WTC11 (cell line): ENCODE measurements around the gene C14orf93. TPM values are rescaled to one million over a fixed set of nuclear protein-coding genes. Genes with fewer than 3 reads are reported as not detected.
A peak's percentile ranks its signal among the peaks of the same experiment; 100 is the strongest.

Experiments used
- ATAC-seq: fragments of 200-7000 bp; cut with Tn5 transposase; 2 replicates; pipeline ENCODE4 v1.10.0; 2021; ENCODE audit warnings: mild to moderate bottlenecking, moderate library complexity
- CTCF ChIA-PET: fragments of 300-600 bp; sonication (Branson Sonifier 250); formaldehyde crosslinking; loops from one replicate; lab custom pipeline; 2021; ENCODE audit warnings: antibody characterized with exemption; lab: Charles Lee
- POLR2A ChIA-PET: fragments of 350-600 bp; sonication (Branson Sonifier 250); formaldehyde crosslinking; loops from one replicate; lab custom pipeline; 2021; ENCODE audit warnings: antibody characterized with exemption; lab: Charles Lee
- DNase-seq: peaks from one replicate; pipeline ENCODE4 v3.0.0; 2021; ENCODE audit warnings: low spot score
- H3K27ac Mint-ChIP-seq: 2 replicates; pipeline ENCODE4 v1.8.0; 2021; ENCODE audit warnings: mixed read lengths
- H3K27me3 Mint-ChIP-seq: 2 replicates; pipeline ENCODE4 v1.8.0; 2021; ENCODE audit warnings: low read depth, mild to moderate bottlenecking, moderate library complexity, mixed read lengths
- H3K36me3 Mint-ChIP-seq: 2 replicates; pipeline ENCODE4 v1.8.0; 2021; ENCODE audit warnings: mixed read lengths
- H3K4me1 Mint-ChIP-seq: 2 replicates; pipeline ENCODE4 v1.8.0; 2022; ENCODE audit warnings: mixed read lengths
- H3K4me3 Mint-ChIP-seq: 2 replicates; pipeline ENCODE4 v1.8.0; 2021; ENCODE audit warnings: mild to moderate bottlenecking, moderate library complexity, mixed read lengths
- H3K9me3 Mint-ChIP-seq: 2 replicates; pipeline ENCODE4 v1.8.0; 2021; ENCODE audit warnings: mixed read lengths
- ATF1 ChIP-seq: sonication (generic); formaldehyde crosslinking; IDR thresholded peaks from 2 replicates; pipeline ENCODE4 v1.8.1; 2023; ENCODE audit warnings: mild to moderate bottlenecking, moderate library complexity, missing genetic modification reagents
- CBFB ChIP-seq: sonication (generic); formaldehyde crosslinking; IDR thresholded peaks from 2 replicates; pipeline ENCODE4 v1.8.1; 2022; ENCODE audit warnings: mild to moderate bottlenecking, low read depth, missing genetic modification reagents
- CREB1 ChIP-seq: sonication (generic); formaldehyde crosslinking; IDR thresholded peaks from 2 replicates; pipeline ENCODE4 v1.8.0; 2023; ENCODE audit warnings: mild to moderate bottlenecking, missing genetic modification reagents
- ELF4 ChIP-seq: sonication (generic); formaldehyde crosslinking; IDR thresholded peaks from 2 replicates; pipeline ENCODE4 v1.8.1; 2022; ENCODE audit warnings: low read depth, mild to moderate bottlenecking, moderate library complexity, missing genetic modification reagents
- FOXJ3 ChIP-seq: sonication (generic); formaldehyde crosslinking; IDR thresholded peaks from 2 replicates; pipeline ENCODE4 v1.9.0; 2021; ENCODE audit warnings: missing genetic modification reagents, mild to moderate bottlenecking, borderline replicate concordance
- FOXP1 ChIP-seq: sonication (generic); formaldehyde crosslinking; IDR thresholded peaks from 2 replicates; pipeline ENCODE4 v1.8.0; 2022; ENCODE audit warnings: missing genetic modification reagents, mild to moderate bottlenecking, moderate library complexity, borderline replicate concordance
- GABPB1 ChIP-seq: sonication (generic); formaldehyde crosslinking; IDR thresholded peaks from 2 replicates; pipeline ENCODE4 v1.8.1; 2023; ENCODE audit warnings: mild to moderate bottlenecking, missing genetic modification reagents
- GTF2I ChIP-seq: fragments of 250-450 bp; sonication (Bioruptor Pico); conservative IDR thresholded peaks from 2 replicates; pipeline ENCODE4 v1.4.0; 2021; ENCODE audit warnings: mild to moderate bottlenecking
- MYBL2 ChIP-seq: sonication (generic); formaldehyde crosslinking; IDR thresholded peaks from 2 replicates; pipeline ENCODE4 v1.8.1; 2023; ENCODE audit warnings: mild to moderate bottlenecking, moderate library complexity, missing genetic modification reagents
- NR3C1 ChIP-seq: sonication (generic); formaldehyde crosslinking; conservative IDR thresholded peaks from 2 replicates; pipeline ENCODE4 v1.8.1; 2023; ENCODE audit warnings: low read depth, mild to moderate bottlenecking, missing genetic modification reagents
- RELA ChIP-seq: sonication (generic); formaldehyde crosslinking; IDR thresholded peaks from 2 replicates; pipeline ENCODE4 v1.8.1; 2022; ENCODE audit warnings: missing genetic modification reagents, mild to moderate bottlenecking, borderline replicate concordance
- SMAD3 ChIP-seq: sonication (generic); formaldehyde crosslinking; IDR thresholded peaks from 2 replicates; pipeline ENCODE4 v1.8.0; 2022; ENCODE audit warnings: missing genetic modification reagents, mild to moderate bottlenecking, borderline replicate concordance
- SMAD4 ChIP-seq: sonication (generic); formaldehyde crosslinking; IDR thresholded peaks from 2 replicates; pipeline ENCODE4 v1.8.0; 2022; ENCODE audit warnings: mild to moderate bottlenecking, missing genetic modification reagents
- TCF7 ChIP-seq: sonication (generic); formaldehyde crosslinking; IDR thresholded peaks from 2 replicates; pipeline ENCODE4 v1.8.0; 2022; ENCODE audit warnings: mild to moderate bottlenecking, low read depth, missing genetic modification reagents, moderate library complexity
- TEAD1 ChIP-seq: sonication (generic); formaldehyde crosslinking; IDR thresholded peaks from 2 replicates; pipeline ENCODE4 v1.8.0; 2022; ENCODE audit warnings: mild to moderate bottlenecking, missing genetic modification reagents
- ZNF138 ChIP-seq: sonication (generic); formaldehyde crosslinking; conservative IDR thresholded peaks from 2 replicates; pipeline ENCODE4 v1.8.1; 2022; ENCODE audit warnings: mild to moderate bottlenecking, moderate library complexity, missing genetic modification reagents
- ZNF232 ChIP-seq: sonication (generic); formaldehyde crosslinking; IDR thresholded peaks from 2 replicates; pipeline ENCODE4 v1.8.0; 2022; ENCODE audit warnings: mild to moderate bottlenecking, missing genetic modification reagents
- total RNA-seq: library from RNA; stranded (reverse); gene quantifications from 3 replicates; pipeline ENCODE4 v1.2.3, GENCODE V29; 2021
- TF ChIP-seq, protein P1 (sequence below): sonication (generic); formaldehyde crosslinking; IDR thresholded peaks from 2 replicates; pipeline ENCODE4 v1.8.0; 2023; ENCODE audit warnings: missing genetic modification reagents
- TF ChIP-seq, protein P2 (sequence below): sonication (generic); formaldehyde crosslinking; IDR thresholded peaks from 2 replicates; pipeline ENCODE4 v1.8.1; 2022; ENCODE audit warnings: low read depth, missing genetic modification reagents, borderline replicate concordance
- TF ChIP-seq, protein P3 (sequence below): sonication (generic); formaldehyde crosslinking; IDR thresholded peaks from 2 replicates; pipeline ENCODE4 v1.8.1; 2023; ENCODE audit warnings: mild to moderate bottlenecking, missing genetic modification reagents, borderline replicate concordance
- TF ChIP-seq, protein P4 (sequence below): sonication (generic); formaldehyde crosslinking; IDR thresholded peaks from 2 replicates; pipeline ENCODE4 v1.8.1; 2023; ENCODE audit warnings: mild to moderate bottlenecking, missing genetic modification reagents
- TF ChIP-seq, protein P5 (sequence below): sonication (generic); formaldehyde crosslinking; IDR thresholded peaks from 2 replicates; pipeline ENCODE4 v1.8.0; 2022; ENCODE audit warnings: mild to moderate bottlenecking, missing genetic modification reagents
- TF ChIP-seq, protein P6 (sequence below): sonication (generic); formaldehyde crosslinking; IDR thresholded peaks from 2 replicates; pipeline ENCODE4 v1.8.0; 2022; ENCODE audit warnings: mild to moderate bottlenecking, missing genetic modification reagents

Gene C14orf93
- total RNA-seq, 1 experiment from 2014 or later, result 8.1 TPM

DNA sequence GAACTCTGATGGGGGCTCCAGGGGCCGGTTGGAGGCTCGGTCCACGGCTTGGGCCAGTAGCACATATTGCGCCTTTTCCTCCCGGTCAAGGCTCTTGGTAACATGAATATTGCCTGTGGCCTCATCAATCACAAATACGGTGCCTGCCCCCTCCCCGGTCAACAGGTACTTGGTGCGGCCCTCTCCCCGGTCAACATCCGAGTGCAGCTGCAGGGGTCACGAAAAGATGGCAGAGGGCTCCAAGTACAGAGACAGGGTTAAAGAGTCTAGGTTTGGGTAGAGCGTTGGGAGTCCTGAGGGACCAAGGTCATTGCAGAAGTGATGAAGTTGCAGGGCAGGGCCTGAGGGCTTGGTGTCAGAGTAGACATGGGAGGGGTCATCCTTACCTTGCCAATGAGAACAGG, 45.2 kb upstream of the C14orf93 start (continued):
- TF ChIP-seq, protein P1, sequence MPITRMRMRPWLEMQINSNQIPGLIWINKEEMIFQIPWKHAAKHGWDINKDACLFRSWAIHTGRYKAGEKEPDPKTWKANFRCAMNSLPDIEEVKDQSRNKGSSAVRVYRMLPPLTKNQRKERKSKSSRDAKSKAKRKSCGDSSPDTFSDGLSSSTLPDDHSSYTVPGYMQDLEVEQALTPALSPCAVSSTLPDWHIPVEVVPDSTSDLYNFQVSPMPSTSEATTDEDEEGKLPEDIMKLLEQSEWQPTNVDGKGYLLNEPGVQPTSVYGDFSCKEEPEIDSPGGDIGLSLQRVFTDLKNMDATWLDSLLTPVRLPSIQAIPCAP (CRISPR knock-in tag), result no peak
- TF ChIP-seq NR3C1 (CRISPR knock-in tag) (no peak), FOXP1 (no peak), ZNF232 (CRISPR knock-in tag) (no peak), FOXJ3 (CRISPR knock-in tag) (no peak), ZNF138 (CRISPR knock-in tag) (no peak), ELF4 (CRISPR knock-in tag) (no peak), GABPB1 (CRISPR knock-in tag) (no peak), TCF7 (CRISPR knock-in tag) (no peak), CBFB (CRISPR knock-in tag) (no peak)
- TF ChIP-seq, protein P2, sequence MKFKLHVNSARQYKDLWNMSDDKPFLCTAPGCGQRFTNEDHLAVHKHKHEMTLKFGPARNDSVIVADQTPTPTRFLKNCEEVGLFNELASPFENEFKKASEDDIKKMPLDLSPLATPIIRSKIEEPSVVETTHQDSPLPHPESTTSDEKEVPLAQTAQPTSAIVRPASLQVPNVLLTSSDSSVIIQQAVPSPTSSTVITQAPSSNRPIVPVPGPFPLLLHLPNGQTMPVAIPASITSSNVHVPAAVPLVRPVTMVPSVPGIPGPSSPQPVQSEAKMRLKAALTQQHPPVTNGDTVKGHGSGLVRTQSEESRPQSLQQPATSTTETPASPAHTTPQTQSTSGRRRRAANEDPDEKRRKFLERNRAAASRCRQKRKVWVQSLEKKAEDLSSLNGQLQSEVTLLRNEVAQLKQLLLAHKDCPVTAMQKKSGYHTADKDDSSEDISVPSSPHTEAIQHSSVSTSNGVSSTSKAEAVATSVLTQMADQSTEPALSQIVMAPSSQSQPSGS, result no peak
- TF ChIP-seq, protein P3, sequence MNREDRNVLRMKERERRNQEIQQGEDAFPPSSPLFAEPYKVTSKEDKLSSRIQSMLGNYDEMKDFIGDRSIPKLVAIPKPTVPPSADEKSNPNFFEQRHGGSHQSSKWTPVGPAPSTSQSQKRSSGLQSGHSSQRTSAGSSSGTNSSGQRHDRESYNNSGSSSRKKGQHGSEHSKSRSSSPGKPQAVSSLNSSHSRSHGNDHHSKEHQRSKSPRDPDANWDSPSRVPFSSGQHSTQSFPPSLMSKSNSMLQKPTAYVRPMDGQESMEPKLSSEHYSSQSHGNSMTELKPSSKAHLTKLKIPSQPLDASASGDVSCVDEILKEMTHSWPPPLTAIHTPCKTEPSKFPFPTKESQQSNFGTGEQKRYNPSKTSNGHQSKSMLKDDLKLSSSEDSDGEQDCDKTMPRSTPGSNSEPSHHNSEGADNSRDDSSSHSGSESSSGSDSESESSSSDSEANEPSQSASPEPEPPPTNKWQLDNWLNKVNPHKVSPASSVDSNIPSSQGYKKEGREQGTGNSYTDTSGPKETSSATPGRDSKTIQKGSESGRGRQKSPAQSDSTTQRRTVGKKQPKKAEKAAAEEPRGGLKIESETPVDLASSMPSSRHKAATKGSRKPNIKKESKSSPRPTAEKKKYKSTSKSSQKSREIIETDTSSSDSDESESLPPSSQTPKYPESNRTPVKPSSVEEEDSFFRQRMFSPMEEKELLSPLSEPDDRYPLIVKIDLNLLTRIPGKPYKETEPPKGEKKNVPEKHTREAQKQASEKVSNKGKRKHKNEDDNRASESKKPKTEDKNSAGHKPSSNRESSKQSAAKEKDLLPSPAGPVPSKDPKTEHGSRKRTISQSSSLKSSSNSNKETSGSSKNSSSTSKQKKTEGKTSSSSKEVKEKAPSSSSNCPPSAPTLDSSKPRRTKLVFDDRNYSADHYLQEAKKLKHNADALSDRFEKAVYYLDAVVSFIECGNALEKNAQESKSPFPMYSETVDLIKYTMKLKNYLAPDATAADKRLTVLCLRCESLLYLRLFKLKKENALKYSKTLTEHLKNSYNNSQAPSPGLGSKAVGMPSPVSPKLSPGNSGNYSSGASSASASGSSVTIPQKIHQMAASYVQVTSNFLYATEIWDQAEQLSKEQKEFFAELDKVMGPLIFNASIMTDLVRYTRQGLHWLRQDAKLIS (CRISPR knock-in tag), result no peak

DNA sequence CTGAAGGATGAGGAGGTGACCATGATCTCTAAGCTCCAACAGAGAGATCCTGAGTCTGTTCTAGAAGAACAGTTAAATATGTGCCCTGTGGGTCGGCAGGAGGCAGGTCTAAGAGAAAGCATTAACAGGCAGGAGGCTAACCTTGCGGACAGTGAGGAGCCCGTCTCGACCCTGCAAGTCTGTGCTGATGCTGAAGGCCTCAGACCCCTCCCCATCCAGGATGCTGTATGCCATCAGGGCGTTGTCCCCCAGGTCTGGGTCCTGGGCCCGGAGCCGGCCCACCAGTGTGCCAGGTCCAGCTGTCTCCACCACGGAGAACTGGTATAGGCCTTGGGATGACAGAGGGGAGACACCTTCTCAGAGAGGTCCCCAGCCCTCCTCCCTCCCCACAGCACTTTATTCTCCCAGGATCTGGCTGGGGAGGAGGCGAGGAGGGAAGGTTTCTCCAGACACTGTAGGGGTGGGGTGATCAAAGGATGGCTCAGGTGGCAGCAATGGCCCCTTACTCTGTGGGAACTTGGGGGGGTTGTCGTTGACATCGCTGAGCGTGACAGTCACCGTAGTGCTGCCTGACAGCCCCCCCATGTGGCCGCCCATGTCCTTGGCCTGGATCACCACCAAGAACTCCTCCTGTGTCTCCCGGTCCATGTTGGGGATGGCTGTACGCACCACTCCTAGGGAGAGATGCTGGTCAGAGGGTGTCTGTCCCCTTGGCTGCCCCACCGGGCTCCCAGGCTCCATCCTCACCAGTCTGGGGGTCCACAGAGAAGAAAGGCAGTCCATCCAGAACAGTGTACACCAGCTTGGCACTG, 44.3 kb upstream of the C14orf93 start:
- no peaks in the 10 kb centered on the region for H3K9me3 Mint-ChIP-seq
- ChIA-PET POLR2A (interaction anchor here (0.7 to 0.9 kb wide), 2 partner anchors 17 to 97 kb away, joined by 3 read pairs; partner anchors contain the start of gene HAUS4), CTCF (interaction anchor here (1.0 to 8.8 kb wide), 6 partner anchors 12 to 232 kb away, joined by 3 to 224 read pairs (median 96); partner anchors contain the start of gene PSMB11)
- H3K27ac Mint-ChIP-seq, result no peak overlapping the region
- H3K36me3 Mint-ChIP-seq, result peaks cover 6% of the 10 kb centered on the region; the same call in 1 of the 2 replicates
- peak; percentile 61 for DNase-seq
- ATAC-seq, result no peak
- peaks cover 5% of the 10 kb centered on the region; the same call in 1 of the 2 replicates for H3K27me3 Mint-ChIP-seq
- peaks cover 16% of the 10 kb centered on the region for H3K4me1 Mint-ChIP-seq
- no peak overlapping the region; the same call in 1 of the 2 replicates for H3K4me3 Mint-ChIP-seq
- TF ChIP-seq, protein P4, sequence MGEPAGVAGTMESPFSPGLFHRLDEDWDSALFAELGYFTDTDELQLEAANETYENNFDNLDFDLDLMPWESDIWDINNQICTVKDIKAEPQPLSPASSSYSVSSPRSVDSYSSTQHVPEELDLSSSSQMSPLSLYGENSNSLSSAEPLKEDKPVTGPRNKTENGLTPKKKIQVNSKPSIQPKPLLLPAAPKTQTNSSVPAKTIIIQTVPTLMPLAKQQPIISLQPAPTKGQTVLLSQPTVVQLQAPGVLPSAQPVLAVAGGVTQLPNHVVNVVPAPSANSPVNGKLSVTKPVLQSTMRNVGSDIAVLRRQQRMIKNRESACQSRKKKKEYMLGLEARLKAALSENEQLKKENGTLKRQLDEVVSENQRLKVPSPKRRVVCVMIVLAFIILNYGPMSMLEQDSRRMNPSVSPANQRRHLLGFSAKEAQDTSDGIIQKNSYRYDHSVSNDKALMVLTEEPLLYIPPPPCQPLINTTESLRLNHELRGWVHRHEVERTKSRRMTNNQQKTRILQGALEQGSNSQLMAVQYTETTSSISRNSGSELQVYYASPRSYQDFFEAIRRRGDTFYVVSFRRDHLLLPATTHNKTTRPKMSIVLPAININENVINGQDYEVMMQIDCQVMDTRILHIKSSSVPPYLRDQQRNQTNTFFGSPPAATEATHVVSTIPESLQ (CRISPR knock-in tag), result no peak
- TF ChIP-seq CREB1 (CRISPR knock-in tag) (no peak), RELA (CRISPR knock-in tag) (no peak), ATF1 (CRISPR knock-in tag) (no peak), SMAD3 (CRISPR knock-in tag) (no peak), GTF2I (CRISPR knock-in tag) (no peak), SMAD4 (CRISPR knock-in tag) (no peak), TEAD1 (CRISPR knock-in tag) (no peak), MYBL2 (no peak)
- TF ChIP-seq, protein P5, sequence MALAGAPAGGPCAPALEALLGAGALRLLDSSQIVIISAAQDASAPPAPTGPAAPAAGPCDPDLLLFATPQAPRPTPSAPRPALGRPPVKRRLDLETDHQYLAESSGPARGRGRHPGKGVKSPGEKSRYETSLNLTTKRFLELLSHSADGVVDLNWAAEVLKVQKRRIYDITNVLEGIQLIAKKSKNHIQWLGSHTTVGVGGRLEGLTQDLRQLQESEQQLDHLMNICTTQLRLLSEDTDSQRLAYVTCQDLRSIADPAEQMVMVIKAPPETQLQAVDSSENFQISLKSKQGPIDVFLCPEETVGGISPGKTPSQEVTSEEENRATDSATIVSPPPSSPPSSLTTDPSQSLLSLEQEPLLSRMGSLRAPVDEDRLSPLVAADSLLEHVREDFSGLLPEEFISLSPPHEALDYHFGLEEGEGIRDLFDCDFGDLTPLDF (CRISPR knock-in tag), result no peak
- TF ChIP-seq, protein P6, sequence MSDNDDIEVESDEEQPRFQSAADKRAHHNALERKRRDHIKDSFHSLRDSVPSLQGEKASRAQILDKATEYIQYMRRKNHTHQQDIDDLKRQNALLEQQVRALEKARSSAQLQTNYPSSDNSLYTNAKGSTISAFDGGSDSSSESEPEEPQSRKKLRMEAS (CRISPR knock-in tag), result no peak
